Neutrophil (primary cell): ENCODE measurements around the gene WNT6.

ENCODE experiments used
- H3K27ac ChIP-seq: fragments of 200-600 bp; sonication (generic); 2 replicates; pipeline ENCODE4 v1.5.1; 2016; ENCODE audit warnings: mild to moderate bottlenecking, moderate library complexity
- H3K27me3 ChIP-seq: fragments of 200-600 bp; sonication (generic); 2 replicates; pipeline ENCODE4 v1.6.0; 2016; ENCODE audit warnings: mild to moderate bottlenecking
- H3K36me3 ChIP-seq: fragments of 200-600 bp; sonication (generic); 2 replicates; pipeline ENCODE4 v1.5.1; 2017
- H3K4me1 ChIP-seq, 2 experiments: fragments of 200-600 bp in 1 of 2; sonication (generic) in 1 of 2; 1 replicate in 1 of 2; 2 replicates in 1 of 2; pipeline versions ENCODE4 v1.5.1 to v1.6.1; 2013 to 2016; ENCODE audit warnings: low read depth in 1 of 2, low read length in 1 of 2, mild to moderate bottlenecking in 1 of 2, moderate library complexity in 1 of 2; ENCODE audit not compliant: control insufficient read depth in 1 of 2, insufficient read depth in 1 of 2
- H3K4me3 ChIP-seq, 2 experiments: fragments of 200-600 bp in 1 of 2; sonication (generic) in 1 of 2; 1 replicate in 1 of 2; 2 replicates in 1 of 2; pipeline ENCODE4 v1.5.1; 2013 to 2016; ENCODE audit warnings: low read depth in 1 of 2, low read length in 1 of 2, mild to moderate bottlenecking in 1 of 2, moderate library complexity in 1 of 2
- H3K9me3 ChIP-seq: fragments of 200-600 bp; sonication (generic); 2 replicates; pipeline ENCODE4 v1.5.1; 2016
- CTCF ChIP-seq: fragments of 200-600 bp; sonication (generic); IDR thresholded peaks from 2 replicates; pipeline ENCODE4 v1.5.1; 2016; ENCODE audit warnings: antibody characterized with exemption

WNT6 gene

DNA sequence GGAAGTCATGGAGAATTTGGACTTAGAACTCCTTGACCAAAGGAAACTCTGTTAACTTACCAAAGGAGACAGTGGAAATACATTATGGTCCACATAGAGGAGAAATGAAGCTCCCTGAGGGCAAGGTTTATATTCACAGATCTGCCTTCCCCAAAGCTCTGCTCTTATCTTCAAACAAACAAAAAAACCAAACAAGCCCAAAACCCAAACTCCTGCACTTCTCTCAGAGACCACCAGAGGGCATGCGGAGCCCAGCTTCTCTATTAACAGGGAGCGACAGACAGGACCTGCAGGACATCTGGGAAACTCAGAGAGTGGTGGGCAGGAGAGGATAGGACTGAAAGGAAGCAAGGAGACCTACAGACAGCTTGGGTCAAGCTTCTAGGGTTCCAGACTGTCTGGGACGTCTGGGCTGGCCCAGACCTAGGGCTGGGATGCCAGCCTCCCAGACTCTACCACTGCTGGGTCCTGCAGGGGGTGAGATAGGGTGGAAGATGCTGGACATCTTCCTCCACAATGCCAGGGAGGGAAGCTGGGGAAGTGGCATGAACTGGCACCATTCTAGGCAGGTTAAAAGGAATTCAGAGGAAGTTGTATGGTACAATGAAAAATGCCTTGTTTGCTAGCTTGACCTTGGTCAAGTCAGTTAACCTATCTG lies 17.1 kb downstream of the WNT6 start:
- peak; percentile 78 for TF ChIP-seq CTCF
- Histone ChIP-seq H3K4me1 (peaks cover 0 to 3% of the 10 kb centered on the region in 2 experiments), H3K36me3 (no peaks in the 10 kb centered on the region), H3K4me3 (no peak overlapping the region), H3K9me3 (no peaks in the 10 kb centered on the region), H3K27ac (no peak overlapping the region), H3K27me3 (peaks cover 100% of the 10 kb centered on the region)

GRCh38 chr2:218877331-218877730 lies 17.7 kb downstream of the WNT6 start:
- Histone ChIP-seq H3K4me1 (peaks cover 0 to 3% of the 10 kb centered on the region in 2 experiments), H3K4me3 (no peak overlapping the region), H3K27me3 (peaks cover 100% of the 10 kb centered on the region), H3K9me3 (no peaks in the 10 kb centered on the region), H3K36me3 (no peaks in the 10 kb centered on the region), H3K27ac (no peak overlapping the region)
- no peak for TF ChIP-seq CTCF

DNA sequence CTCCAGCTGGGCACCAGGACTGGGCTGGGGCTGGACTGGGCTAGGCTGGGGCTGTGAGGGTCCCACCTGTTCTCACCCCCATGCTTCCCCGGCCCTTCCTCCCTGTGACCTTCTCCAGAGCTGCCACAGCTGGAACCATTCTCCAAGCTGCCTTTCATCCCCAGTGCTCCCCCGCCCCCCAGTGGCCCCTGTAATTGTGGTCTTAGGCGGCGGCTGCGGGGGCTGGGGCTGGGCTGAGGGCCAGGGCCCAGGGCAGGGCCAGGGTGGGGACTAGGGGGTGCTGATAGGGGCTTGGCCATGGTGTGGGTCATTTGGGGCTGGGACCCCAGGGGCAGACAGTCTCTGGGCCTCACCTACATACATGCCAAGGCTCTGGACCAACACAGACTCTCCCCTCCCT lies 18.3 kb downstream of the WNT6 start:
- H3K27ac ChIP-seq: no peak overlapping the region
- H3K9me3 ChIP-seq: no peaks in the 10 kb centered on the region
- no peak overlapping the region for H3K4me3 ChIP-seq
- no peak for TF ChIP-seq CTCF
- H3K4me1 ChIP-seq: peaks cover 0 to 3% of the 10 kb centered on the region in 2 experiments
- no peaks in the 10 kb centered on the region for H3K36me3 ChIP-seq
- H3K27me3 ChIP-seq: peaks cover 100% of the 10 kb centered on the region

DNA sequence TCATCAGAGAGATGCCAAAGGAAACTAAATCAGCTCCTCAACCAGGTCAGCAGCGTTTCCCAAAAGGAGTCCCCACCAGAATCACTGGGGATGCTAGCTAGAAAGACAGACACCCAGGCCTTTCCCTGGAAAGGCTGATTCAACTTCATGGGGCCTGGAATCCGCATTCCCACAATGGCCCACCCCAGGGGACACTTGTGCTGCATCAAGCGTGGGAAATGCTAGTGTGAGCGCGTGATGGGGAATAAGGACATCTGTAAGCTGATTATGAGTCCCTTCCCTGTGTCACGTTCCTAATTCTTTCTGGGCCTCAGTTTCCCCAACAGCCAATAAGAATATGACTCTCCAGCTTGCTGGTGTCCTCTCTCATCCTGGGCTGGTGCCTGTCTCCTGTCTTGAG lies 18.9 kb downstream of the WNT6 start:
- no peak for TF ChIP-seq CTCF
- Histone ChIP-seq H3K36me3 (no peaks in the 10 kb centered on the region), H3K4me3 (no peak overlapping the region), H3K9me3 (no peaks in the 10 kb centered on the region), H3K27me3 (peaks cover 100% of the 10 kb centered on the region), H3K27ac (no peak overlapping the region), H3K4me1 (peaks cover 0 to 3% of the 10 kb centered on the region in 2 experiments)

DNA sequence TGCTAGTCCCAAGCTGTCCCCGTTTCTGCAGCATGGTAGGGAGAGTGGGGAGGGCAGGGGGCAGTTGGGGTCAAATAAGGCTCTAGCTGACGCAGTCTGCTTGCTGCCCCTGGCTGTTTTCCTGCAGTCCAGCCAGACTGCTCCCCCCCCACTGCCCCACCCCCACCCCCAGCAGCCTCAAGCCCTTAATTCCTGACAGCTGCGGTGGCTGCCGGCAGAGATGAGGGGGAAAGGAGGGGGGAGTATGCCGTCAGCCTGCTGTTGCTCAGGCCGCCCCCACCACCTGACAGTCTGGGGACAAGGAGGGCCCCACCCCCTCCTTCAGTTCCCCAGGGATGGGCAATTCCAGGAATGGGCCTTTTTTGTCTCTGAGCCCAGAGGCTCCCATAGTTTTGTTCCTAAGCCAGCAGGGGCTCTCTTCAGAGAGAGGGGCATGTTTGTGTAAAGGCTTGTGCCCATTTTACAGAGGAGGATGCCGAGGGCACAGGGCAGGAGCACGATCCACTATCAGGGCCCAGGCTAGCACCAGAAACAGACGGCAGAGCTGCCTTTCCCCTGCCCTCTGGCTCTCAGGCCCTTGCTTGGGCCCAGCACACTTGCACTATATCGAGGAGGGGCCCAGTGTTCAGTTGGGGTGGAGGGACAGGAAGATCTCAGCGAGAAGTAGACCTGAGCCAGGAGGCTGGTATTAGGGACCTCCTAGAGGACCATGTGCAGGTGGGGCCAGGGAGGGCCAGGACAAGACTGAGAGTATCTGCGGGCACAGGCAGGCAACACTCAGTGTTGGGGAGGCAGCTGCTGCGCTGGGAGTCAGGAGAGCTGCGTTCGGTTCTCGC lies 19.5 kb downstream of the WNT6 start:
- Histone ChIP-seq H3K27me3 (peaks cover 100% of the 10 kb centered on the region), H3K4me1 (peaks cover 0 to 3% of the 10 kb centered on the region in 2 experiments), H3K9me3 (no peaks in the 10 kb centered on the region), H3K36me3 (no peaks in the 10 kb centered on the region), H3K27ac (no peak overlapping the region), H3K4me3 (no peak overlapping the region)
- no peak for TF ChIP-seq CTCF
